COLO668 (cell line): ENCODE data around the gene ACOT8.
"Not testable (repeated sequence)": the region's sequence is repeated elsewhere in the genome, so short reads cannot be mapped to it uniquely, and the experiment has no call there.

Experiments used
- DNase-seq: peaks from one replicate; lab custom pipeline; 2025; ENCODE audit not compliant: unreplicated experiment; lab: John Stamatoyannopoulos, UW

The ACOT8 gene

DNA sequence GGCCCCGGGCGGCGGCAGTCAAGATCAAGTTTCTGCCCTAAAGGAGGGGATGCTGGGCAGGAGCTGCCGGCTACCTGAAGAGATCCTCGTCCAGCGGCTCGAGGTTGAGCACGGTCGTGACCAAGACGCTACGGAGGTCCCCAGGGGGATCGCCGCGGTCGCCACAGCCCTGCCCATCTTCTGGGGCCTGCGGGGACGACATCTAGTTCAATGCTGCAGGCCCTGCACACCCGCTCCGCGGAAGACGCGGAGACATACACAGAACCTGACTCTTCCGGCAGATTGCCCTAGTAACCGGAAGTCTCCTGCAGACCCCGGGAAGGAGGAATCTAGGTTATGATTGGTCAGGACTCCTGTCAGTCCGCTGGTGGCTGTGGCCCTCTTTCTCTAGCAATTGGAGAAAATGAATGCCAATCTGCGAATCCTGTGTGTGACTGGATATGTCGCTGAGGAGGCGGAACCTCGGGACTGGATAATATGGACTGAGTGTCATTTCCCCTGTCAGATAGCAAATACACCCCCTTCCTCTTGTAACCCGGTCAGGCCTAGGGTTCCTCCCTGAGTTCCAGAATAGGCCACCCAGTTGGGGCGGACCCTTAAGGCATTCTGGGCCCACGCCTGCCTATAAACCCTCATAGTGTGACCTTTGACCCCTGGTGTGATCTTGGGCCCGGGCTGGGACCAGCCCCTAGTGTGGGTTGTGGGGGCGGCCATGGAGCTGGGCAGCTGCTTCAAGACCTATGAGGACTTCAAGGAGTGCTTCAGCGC lies at the start of gene ACOT8, which contains the start of gene ZSWIM3:
TSS of gene ACOT8 (minus strand) at position 279 of the 768 bp plus-strand sequence. CDS start at position 202, 77 bp downstream.
TSS of gene ZSWIM3 (plus strand) at position 501 of the 768 bp plus-strand sequence. CDS start at position 713, 212 bp downstream.
- DNase-seq, result peak; percentile 98

DNA sequence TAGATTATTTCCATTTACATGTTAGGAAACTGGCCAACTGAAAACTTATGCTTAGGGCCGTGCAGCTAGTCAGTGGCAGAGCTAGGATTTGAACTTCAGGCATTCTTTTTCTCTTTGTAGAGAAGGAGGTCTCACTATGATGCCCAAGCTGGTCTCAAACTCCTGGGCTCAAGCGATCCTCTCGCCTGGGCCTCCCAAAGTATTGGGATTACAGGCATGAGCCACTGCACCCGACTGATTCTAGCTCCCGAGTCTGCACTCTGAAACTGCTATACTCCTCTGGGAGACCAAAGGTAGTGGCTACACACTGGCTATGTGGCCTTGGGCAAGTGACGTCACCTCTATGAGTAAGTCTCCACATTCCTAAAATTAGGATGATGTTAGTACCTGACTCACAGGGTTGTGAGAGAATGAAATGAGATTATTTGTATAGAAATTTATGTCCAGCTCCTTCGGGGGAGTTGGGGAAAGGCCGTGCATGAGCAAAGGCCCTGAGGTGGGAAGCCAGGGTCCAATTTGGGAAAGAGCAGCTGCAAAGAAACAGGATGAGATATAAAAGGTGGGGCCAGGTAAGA lies 48.4 kb upstream of the ACOT8 start:
- DNase-seq, result no peak

DNA sequence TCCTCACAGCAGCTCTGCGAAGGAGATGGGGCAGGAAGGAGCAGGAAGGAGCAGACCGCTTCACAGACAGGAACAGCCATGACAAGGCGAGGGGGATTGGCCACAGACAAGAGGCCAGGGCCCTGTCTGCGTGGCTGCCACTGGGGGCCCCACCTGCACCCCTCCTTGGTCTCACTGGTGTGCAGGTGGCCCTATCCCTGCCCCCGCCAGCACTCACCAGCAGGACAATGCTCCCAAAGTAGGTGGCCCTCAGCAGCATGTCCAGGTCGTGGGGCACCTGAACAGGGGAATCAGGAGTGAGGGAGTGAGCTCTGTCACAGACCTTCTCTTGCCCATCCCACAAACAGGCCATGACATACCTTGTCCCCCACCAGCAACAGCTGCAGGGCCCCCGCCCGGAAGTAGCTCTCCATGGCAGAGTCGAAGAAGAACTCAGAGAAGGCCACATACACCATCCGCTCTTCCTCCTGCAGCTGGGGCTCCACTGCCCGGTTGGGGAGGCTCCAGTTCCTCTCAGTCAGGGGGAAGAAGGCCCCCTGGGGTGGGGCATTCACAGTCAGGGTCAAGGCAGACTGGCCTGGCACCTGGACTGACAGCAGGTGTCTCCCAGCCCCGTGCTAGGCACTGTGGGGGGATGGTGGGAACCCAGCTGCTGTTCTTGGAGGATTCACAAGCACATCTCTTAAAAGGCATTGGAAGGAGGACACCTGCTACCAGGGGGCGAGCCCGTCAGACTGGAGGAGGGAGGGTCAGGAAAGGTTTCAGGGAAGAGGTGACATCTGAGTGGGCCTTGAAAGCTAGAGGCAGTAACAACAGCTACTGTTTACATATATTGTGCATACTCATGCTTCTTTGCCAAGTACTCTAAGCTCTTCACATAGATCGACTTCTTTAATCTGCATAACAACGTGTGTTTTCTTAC lies 47.7 kb upstream of the ACOT8 start:
- no peak for DNase-seq

DNA sequence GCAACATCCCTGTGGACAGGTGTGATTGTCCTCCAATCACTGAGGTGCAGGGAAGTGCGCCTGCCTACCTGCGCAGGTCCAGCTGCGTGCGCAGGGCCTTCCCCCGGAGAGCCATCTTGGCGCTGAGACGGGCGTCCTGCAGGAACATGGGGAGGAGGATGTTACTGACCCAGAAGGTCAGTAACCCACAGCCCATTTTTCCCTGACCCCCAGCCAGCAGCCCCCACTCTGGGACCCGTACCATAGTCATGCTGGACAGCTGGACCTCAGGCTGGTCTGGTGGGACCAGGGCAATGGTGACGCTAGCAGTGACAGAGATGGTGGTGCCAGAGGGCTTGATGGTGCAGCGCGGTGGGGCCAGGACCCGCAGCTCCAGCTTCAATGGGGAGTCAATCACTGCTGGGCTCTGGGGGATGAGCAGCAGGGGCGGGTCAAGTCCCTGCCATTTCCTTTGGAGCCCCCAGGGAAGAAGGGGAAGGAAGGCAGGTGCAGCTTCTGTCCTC lies 45.1 kb upstream of the ACOT8 start:
- no peak for DNase-seq

DNA sequence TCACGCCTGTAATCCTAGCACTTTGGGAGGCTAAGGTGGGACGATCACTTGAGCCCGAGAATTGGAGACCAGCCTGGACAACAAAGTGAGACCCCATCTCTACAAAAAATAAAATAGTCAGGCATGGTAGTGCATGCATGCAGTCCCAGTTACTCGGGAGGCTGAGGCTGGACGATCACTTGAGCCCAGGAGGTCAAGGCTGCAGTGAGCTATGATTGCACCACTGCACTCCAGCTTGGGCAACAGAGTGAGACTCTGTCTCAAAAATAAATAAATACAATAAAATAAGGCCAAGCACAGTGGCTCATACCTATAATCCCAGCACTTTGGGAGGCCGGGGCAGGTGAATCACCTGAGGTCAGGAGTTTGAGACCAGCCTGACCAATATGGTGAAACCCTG lies 44.1 kb upstream of the ACOT8 start:
- DNase-seq, result not testable (repeated sequence)

DNA sequence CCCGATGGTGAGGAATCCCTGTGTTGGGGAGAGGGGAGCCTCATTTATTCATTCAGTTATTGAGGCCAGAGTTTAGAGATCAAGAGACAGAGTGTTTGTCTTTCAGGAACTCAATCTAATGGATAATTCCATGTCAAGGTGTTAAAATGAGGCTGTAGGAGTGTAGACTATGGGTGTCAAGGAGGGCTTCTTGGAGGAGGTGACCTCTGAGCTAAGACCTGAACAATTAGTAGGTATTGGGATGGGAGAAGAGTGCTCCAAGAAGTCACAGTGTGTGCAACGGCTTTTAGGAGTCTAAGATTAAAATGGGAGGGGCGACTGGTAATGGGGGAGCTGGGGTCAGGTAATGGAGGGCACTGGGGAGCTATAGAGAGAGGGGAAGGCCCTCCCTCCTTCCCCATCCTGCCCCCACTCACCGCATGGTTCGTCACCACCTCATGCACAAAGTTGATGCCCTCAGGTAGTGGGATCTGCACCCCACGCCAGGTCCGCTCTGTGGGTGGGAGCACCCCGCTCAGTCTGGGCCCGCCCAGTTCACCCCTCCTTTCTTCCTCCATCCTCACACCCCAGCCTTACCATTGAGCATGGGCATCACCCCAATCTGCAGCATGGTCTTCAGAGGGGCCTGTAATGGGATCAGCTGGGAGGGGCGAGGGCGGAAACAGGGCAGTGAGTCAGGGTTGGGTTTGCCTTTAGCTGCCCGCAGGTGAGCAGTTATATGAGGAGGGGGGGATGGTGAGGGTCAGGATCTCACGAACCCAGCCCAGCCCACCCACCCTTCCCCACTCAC lies 42.0 kb upstream of the ACOT8 start:
- DNase-seq, result no peak

DNA sequence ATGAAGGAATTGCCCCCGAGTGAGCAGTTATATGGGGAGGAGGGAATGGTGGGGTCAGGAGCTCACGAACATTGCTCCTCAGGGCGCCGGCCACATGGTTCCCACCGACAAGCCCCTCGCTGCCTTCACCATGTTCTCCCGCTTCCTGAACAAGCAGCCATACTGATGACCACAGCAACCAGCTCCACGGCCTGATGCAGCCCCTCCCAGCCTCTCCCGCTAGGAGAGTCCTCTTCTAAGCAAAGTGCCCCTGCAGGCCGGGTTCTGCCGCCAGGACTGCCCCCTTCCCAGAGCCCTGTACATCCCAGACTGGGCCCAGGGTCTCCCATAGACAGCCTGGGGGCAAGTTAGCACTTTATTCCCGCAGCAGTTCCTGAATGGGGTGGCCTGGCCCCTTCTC lies 41.1 kb upstream of the ACOT8 start:
- DNase-seq, result no peak

DNA sequence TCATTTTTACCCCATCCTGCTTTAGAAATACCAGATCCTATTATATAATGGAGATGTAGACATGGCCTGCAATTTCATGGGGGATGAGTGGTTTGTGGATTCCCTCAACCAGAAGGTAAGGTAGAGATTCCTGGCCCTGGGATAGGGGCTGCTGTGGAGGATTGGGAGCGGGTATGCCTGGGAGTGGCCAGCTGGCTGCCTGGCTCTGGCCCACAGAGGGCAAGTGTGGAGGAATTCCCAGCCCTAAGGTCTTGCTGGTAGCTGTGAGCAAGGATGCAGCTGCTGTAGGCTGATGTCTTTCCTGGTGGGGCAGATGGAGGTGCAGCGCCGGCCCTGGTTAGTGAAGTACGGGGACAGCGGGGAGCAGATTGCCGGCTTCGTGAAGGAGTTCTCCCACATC lies 40.5 kb upstream of the ACOT8 start:
- no peak for DNase-seq

DNA sequence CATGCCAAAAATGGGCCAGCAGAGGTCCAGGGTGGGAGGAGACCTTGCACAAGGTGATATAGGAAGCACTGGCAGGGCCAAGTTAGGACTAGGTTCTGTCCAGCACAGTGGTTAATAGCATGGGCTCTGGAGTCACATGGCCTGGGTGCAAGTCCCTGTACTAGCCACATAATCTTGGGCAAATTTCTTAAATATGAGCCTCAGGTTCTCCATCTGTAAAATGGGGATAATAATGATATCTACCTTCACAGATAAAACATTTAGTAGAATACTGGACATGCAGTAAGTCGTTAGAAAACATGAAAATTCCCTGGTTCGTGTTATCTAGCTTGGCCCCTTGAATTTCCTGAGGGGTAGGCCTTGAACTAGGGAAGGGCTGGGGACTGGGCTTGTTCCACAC lies 40.1 kb upstream of the ACOT8 start:
- no peak for DNase-seq

DNA sequence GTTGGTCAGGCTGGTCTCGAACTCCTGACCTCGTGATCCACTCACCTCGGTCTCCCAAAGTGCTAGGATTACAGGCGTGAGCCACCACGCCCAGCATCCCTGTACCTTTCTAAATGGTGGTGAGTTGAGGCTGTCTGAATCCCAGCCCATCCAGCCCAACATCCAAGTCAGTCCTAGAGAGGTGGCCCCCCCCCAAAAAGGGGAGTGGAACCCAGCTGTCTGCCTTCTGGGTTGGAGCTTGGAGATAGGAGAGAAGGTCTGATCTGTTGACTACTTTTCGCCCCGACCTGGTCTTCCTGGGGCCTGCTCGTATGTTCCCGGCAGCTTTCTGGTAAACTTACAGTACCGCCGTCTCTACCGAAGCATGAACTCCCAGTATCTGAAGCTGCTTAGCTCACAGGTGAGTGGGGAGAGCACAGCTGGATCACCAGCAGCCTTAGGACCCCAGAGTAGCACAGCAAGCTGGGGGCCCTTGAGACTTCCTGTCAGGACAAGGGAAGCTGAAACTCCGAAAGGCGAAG lies 39.5 kb upstream of the ACOT8 start:
- no peak for DNase-seq

DNA sequence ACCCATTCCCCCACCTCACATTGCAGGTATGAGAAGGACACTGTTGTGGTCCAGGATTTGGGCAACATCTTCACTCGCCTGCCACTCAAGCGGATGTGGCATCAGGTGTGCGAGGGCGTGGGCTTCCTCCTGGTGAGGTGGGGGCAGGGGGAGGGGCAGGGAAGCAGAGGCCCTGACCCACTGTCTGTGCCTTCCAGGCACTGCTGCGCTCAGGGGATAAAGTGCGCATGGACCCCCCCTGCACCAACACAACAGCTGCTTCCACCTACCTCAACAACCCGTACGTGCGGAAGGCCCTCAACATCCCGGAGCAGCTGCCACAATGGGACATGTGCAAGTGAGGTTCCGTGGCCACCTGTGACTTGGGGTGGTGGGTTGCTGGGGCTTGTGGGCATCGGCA lies 37.6 kb upstream of the ACOT8 start:
- no peak for DNase-seq

DNA sequence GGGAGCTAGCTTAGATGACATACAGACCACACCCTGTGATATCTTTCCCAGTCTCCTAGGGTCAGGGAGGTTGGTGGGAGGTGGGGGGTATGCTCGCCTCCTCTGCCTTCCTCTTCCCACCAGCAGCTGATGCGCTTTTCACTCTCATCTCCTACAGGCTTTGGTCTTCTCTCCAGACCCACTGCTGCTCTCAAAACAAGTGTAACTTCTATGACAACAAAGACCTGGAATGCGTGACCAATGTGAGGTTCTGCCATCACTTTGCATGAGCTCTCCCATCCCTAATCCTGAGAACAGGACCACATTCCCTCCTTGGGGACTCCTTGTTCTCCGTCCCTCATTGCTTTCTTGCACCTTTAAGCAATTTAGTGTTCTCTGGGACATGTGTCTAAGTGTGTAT lies 36.6 kb upstream of the ACOT8 start:
- DNase-seq, result no peak

DNA sequence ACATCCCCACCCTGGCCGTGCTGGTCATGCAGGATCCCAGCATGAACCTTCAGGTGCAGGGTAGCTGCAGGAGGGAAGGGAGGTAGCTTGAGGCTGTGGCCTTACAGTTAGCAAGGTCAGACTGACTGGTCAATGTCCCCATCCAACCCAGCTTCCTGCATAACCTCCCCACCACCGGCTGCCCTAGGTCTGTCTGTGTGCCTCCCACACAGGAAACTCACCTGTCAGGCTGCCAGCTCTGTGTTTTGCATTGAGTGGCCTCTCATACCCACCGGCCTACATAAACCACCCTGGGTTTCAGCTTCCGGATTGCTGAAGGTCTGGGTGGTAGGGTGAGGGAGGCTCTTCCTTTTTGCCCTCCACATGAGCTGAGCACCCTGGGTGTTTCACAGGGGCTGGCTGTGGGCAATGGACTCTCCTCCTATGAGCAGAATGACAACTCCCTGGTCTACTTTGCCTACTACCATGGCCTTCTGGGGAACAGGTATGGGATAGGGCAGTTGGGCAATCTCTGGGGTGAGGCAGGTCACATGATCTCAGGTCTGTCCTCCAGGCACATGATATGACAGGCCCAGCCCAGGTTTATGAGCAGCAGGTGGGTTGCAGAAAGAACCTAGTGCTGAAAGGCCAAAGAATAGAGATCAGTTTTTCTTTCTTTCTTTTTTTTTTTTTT lies 35.8 kb upstream of the ACOT8 start:
- no peak for DNase-seq

DNA sequence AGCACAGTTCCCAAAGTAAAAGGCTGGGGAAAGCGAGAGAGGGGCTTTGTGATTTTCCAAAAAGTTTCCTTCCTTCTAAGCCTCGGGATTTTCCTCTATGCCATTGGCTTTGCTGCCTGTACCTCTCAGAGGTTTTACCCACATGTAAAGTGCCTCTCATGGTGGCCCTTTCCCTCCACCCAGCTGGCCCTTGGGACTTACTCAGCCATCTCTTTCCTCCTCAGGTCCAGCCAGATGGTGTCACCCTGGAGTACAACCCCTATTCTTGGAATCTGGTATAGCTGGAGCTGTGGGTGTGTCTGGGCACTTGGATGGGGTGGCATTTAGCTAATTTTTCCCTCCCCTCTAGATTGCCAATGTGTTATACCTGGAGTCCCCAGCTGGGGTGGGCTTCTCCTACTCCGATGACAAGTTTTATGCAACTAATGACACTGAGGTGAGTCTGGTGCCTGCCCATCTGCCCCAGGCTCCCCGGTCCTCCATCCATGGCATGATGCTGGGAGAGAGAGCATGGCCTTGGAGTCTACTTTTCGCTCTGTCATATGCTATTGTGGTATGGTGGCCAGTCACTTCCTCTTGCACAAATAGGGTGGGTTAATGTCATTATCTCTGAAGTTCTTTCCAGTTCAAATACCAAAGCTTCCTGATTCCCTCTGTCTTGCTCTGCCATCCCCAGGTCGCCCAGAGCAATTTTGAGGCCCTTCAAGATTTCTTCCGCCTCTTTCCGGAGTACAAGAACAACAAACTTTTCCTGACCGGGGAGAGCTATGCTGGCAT lies 35.0 kb upstream of the ACOT8 start:
- DNase-seq, result no peak

DNA sequence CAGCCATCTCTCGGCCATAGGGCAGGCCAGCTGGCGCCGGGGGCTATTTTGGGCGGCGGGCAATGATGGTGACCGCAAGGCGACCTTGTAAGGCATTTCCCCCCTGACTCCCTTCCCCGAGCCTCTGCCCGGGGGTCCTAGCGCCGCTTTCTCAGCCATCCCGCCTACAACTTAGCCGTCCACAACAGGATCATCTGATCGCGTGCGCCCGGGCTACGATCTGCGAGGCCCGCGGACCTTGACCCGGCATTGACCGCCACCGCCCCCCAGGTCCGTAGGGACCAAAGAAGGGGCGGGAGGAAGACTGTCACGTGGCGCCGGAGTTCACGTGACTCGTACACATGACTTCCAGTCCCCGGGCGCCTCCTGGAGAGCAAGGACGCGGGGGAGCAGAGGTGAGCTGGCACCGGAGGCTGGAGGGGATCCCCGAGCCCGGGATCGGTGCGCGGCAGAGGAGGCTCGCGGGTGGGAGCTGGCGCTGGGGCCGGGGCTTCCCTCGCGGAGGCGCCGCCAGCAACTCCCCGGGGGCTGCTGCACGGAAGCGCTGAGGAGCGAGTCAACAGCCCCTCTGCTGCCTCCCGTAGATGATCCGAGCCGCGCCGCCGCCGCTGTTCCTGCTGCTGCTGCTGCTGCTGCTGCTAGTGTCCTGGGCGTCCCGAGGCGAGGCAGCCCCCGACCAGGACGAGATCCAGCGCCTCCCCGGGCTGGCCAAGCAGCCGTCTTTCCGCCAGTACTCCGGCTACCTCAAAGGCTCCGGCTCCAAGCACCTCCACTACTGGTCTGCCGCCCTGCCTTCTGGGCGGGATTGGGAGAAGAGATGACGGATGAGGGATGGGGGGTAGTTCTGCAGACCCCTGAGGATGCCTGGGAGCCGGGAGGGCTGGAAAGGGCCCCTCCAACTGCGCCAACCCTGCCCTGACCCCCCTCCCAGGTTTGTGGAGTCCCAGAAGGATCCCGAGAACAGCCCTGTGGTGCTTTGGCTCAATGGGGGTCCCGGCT lies 34.1 kb upstream of the ACOT8 start, which contains the start of the genes CTSA and NEURL2:
TSS of gene CTSA (plus strand) at position 351 of the 999 bp plus-strand sequence. CDS start at position 585, 234 bp downstream.
TSS of gene NEURL2 (minus strand) at position 224 of the 999 bp plus-strand sequence. CDS start at position 7, 217 bp downstream.
- peak; percentile 94 for DNase-seq

DNA sequence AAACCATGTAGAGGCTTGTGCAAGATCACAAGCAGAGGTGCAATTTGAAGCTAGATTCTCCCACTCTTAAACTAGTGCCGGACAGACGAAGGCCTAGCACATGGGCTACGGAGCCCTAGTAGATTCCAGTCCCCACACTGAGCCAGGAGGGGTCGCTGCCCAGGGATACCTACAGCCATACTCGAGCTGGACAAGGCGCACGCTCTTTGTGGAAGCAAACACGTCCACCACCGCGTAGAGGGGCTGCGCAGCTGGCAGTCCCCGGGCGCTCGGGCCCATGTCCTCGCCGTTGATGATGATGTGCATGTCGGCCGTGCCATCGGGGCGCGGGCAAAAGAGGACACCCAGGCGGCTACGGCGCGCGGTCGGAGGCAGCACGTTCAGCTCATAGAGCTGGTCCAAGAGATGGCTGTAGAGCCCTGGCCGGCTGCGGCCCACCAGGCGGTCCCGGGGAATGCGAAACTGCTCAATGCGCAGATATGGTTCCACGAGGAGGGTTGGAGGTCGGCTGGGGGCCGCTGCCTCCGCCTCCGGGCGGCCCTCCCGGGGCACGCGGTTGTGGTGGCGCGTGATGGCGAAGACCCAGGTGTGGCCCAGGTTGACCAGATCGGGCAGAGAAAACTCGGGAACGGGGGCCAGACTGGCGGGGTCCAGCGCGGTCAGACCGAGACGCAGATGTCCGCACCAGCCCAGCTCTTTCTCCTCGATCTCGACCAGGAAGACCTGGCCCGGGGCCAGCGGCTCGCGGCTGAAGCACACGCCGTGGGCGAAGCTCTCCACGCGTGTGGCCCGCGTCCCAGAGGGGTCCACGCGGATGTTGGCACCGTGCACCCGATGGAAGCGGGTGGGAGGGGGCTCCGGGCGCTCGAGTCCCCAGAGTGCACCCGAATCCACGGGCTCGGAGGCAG lies 33.1 kb upstream of the ACOT8 start:
- peak; percentile 86 for DNase-seq

DNA sequence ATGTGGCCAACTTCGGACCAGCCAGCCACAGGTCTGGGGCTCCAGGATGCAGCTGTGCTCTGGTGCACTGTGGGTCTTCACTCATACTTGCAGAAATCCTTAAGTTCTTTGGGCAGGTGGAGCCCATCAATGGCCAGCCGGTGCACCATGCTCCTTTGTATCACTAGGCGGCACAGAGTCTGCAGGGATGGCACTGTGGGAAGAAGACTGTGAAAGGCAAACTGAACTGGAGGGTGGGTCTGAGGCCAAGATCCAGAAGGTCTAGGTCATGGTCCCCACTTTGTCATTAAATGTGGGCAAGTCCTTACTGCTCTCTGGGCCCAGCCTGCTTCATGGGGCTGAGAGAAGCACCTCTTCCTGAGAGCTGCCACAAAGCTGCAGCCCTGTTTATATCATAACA lies 31.5 kb upstream of the ACOT8 start:
- no peak for DNase-seq
